Pulmonary artery endothelial cell (primary cell): Measurements from ENCODE around the gene P3H2. TPM values are rescaled to one million over a fixed set of nuclear protein-coding genes. Genes with fewer than 3 reads are reported as not detected.
"Not testable (repeated sequence)": the region's sequence is repeated elsewhere in the genome, so short reads cannot be mapped to it uniquely, and the experiment has no call there.

Experiments
- DNase-seq: peaks from one replicate; pipeline ENCODE4 v3.0.0-alpha.2; 2011; ENCODE audit warnings: low read depth, low spot score
- total RNA-seq: library from RNA; depleted of rRNA; stranded (reverse); fragments of >200 nt; gene quantifications from 2 replicates; pipeline ENCODE4 v1.2.3, GENCODE V29; 2014

P3H2 gene, protein sequence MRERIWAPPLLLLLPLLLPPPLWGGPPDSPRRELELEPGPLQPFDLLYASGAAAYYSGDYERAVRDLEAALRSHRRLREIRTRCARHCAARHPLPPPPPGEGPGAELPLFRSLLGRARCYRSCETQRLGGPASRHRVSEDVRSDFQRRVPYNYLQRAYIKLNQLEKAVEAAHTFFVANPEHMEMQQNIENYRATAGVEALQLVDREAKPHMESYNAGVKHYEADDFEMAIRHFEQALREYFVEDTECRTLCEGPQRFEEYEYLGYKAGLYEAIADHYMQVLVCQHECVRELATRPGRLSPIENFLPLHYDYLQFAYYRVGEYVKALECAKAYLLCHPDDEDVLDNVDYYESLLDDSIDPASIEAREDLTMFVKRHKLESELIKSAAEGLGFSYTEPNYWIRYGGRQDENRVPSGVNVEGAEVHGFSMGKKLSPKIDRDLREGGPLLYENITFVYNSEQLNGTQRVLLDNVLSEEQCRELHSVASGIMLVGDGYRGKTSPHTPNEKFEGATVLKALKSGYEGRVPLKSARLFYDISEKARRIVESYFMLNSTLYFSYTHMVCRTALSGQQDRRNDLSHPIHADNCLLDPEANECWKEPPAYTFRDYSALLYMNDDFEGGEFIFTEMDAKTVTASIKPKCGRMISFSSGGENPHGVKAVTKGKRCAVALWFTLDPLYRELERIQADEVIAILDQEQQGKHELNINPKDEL
- 0.88 and 1.3 TPM in 2 replicates for total RNA-seq

DNA sequence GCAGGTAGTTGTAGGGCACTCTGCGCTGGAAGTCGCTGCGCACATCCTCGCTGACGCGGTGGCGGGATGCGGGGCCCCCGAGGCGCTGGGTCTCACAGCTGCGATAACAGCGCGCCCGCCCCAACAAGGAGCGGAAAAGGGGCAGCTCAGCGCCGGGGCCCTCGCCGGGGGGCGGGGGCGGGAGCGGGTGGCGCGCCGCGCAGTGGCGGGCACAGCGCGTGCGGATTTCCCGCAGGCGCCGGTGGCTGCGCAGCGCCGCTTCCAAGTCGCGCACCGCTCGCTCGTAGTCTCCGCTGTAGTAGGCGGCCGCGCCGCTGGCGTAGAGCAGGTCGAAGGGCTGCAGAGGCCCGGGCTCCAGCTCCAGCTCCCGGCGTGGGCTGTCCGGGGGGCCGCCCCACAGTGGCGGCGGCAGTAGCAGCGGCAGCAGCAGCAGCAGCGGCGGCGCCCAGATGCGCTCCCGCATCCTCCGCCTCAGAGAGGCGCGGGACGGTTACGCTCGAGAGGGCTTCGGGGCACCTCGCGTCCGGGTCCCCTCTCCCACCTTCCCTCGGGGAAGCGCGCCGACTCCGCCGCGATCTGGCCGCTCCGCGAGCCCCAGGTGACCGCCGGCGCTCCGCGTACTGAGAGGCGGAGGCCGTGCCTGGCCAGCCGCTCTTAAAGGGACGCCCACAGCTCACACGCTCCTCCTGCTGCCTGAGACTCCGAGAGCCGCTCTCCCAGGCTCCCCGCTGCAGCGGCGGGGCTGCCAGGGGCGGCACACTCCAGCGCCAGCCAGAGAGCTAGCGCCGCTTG lies at the start of gene P3H2:
Gene P3H2 (minus strand): TSS at position 629 of the 792 bp plus-strand sequence. CDS start 166 bp downstream, at position 463.
- DNase-seq, result peak; percentile 79

DNA sequence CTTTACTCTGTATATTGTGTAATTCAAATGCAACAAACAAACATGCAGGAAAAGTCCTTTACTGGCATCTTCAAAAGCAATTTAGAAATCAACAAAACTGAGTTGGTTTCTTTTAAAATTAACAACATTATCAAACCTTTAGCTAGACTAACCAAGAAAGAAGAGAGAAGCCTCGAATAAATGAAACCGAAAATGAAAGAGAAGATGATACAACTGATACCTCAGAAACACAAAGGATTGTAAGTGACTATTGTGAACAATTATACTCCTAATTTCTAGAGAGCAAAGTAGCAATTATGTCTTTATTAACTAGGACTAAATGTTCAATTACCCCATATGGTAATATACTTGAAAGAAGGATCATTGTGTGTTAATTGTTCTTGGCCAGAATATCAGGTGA lies 49.2 kb upstream of the P3H2 start:
- DNase-seq, result no peak

DNA sequence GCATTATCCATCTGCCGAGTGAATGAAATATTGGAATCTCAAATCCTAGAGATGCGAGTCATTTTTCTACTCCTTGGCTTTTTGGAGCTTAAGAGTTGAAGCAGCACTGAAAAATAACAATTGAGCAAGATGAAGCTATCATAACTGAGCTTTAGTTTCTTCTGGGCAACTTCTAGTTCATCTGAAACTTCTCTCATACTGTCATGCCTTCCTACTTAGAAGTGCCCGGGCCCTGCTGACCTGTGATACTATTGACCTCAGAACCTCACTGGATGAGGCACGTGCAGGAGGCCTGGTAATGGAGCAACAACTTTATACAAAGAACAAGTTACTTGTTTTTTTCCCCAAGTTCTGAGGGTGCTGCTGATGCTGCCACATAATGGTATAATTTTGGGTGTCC lies 48.5 kb upstream of the P3H2 start:
- no peak for DNase-seq

DNA sequence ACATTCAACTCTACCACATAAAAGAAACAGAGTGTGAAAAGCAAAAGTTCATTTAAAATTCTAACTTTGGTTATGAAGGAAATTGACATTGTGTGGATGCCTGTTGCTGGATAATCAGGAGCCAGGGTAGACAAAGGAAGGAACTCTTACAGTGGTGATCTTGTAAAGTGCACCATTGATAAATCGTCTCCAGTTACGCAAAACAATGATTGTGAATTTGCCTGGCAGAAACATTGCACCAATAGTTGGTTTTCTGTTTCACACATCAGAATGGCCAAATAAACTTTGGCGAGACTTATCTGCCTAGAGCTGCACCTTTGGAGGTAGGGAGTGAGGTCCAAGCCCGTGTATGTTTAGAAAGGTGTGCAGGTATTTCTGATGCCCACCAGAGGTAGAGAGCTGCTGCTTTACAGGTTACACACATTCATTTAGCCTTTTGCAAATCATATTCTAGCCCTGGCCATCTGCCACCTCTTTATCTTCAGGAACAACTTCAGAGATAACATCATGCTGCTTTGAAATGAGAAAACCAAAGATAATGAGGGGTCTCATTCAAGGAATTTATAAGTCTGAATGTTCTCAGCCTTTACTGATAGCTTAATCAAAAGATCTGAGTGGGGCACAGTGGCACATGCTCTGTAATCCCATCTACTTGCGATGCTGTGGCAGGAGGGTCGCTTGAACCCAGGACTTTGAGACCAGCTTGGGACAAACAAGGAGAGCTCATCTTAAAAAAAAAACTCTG lies 47.4 kb upstream of the P3H2 start:
- DNase-seq, result no peak

DNA sequence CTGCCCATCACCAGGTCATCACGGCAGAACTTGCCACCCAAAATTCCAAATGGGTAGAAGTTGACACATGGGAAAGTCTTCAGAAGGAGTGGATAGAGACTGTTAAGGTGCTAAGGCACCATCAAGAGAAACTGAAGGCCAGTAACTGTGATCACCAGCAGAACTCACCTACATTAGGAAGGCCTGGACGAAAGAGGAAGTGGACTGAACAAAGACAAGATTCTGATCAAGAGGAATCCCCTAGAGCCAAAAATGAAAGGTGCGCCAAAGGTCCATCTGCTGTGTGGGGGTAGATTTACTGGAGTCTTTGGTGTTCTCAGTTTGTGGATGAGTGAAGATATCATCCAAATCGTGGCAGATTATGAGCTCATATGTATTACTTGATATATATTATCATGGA lies 46.3 kb upstream of the P3H2 start:
- no peak for DNase-seq

DNA sequence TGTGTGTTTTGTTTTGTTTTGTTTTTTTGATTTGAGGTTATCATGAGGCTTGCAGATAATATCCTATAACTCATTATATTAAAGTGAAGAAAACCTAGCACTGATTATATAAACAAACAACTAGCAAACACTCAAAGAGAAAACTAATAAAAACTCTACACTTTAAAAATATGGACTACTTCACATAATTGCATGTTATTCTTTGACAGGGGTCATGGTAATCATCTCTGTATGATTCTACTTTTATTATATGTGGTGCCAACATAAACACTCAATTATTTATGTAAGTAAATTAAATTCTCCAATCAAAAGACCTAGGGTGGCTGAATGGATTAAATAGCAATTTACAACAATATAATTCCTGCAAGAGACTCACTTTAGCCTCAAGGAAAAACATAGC lies 44.6 kb upstream of the P3H2 start:
- DNase-seq, result no peak

DNA sequence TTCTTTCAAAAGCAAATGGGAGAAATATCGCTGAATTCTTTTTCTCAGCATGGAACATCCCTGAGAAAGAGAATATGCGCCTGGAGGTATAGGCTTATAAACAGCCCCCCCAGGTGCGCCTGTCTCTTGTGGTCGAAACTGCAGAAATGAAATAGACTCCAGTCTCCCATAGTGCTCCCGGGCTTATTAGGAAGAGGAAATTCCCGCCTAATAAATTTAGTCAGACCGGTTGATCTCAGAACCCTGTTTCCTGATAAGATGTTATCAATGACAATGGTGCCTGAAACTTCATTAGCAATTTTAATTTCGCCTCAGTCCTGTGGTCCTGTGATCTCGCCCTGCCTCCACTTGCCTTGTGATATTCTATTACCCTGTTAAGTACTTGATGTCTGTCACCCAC lies 41.3 kb upstream of the P3H2 start:
- DNase-seq, result not testable (repeated sequence)

DNA sequence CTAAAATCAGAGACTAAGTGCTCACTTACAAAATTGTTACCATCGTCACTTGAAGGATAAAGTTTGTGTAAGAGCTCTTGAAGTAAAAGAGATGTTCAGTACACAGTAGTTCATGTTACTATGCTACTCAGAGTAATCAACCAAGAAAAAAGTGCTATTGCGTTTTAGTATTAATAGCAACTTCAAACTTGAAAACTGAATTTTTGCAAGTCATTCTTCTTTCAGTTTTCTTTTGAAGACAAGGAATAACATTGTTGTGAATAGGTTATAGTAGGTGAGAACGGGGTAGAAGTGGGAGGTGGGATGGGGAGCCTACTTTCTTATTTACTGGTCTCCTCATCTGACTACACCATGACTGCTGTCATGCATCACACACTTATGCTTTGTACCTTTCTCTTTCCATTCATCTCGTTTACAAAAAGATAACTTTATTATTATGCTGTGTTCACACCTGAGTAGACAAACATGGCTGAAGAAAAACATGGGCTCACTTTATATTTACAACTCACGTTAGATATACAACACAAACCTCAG lies 39.3 kb upstream of the P3H2 start:
- DNase-seq, result no peak

DNA sequence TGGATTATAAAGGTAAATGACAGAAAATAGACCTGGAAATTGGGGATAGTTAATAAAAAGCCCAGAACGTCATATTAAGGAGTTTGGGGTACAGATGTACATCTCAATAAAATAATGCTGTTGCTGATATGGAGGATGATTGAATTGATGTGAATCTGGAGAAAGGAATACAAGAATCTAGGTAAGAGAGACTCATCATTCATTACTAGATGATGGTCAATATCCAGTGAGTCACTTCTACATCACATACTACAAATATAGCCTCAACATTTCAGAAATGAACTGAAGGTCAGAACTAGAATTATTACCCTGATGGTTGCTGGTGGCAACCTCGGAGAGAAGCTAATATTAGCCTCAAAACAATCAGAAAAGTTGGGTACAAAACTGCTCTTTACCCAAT lies 37.6 kb upstream of the P3H2 start:
- DNase-seq, result no peak

DNA sequence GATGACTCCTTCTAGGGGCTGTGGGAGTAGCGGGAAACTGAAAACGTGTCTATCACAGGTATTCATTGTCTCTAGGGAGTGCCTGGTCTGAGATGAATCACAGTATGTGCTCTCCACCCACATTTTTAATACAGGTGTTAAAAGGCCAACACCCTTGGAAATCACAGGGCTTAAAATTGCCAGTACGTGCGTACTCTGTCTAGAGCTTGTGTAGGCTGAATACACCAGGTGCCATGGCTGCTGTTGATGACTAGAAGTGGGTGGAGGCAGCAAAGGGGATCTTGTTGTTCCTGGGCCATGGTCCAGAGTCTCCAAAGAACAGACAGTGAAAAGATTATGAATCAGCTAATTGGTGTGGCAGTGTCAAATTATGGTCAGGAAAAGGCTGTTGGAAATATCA lies 35.1 kb upstream of the P3H2 start:
- DNase-seq, result no peak

DNA sequence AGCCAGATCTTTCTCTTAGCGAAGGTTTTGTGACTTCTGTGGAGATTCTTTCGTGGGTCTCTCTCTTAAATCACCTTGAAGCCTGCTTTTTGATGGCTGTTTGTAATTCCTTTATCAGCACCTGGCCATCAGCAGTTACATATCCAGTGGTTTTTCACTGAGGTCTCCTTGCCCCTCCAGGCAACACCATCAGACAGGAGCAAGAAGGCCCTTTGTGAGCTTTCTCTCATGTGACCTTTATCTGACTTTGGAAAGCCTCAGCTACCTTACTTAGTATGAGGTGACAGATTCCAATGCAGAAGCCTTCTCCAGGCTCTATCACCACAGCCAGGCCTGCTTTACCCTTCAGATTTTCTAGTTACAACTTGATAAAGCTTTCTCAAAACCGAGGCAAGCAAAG lies 30.0 kb upstream of the P3H2 start:
- DNase-seq, result no peak

DNA sequence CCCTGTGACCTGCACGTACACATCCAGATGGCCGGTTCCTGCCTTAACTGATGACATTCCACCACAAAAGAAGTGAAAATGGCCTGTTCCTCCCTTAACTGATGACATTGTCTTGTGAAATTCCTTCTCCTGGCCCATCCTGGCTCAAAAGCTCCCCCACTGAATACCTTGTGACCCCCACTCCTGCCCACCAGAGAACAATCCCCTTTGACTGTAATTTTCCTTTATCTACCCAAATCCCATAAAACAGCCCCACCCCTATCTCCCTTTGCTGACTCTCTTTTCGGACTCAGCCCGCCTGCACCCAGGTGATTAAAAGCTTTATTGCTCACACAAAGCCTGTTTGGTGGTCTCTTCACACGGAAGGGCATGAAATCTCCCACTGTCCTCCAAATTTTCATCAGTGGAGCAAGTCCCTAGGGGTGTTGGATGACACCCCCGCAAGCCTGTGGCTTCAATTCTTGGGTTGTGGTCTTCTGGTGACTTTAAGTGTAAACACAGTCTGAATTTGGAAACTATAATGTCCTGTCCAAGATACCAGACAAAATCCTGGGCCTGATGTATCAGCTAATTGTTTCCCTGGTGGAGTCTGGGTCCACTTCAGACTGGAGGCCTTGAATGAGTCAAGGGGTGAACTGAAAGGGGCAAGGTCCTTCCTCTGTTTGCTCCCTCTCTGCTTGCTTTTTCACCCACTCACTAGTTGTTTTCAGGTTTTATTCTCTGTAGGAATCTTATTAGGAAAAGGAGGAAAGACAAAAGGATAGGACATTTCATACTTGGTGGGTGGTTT lies 29.3 kb upstream of the P3H2 start:
- not testable (repeated sequence) for DNase-seq

DNA sequence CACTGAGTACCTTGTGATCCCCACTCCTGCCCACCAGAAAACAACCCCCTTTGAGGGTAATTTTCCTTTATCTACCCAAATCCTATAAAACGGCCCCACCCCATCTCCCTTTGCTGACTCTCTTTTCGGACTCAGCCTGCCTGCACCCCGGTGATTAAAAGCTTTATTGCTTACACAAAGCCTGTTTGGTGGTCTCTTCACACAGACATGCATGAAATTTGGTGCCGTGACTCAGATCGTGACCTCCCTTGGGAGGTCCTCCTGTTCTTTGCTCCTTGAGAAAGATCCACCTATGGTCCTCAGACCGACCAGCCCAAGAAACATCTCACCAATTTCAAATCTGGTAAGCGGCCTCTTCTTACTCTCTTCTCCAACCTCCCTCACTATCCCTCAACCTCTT lies 24.1 kb upstream of the P3H2 start:
- DNase-seq, result not testable (repeated sequence)

DNA sequence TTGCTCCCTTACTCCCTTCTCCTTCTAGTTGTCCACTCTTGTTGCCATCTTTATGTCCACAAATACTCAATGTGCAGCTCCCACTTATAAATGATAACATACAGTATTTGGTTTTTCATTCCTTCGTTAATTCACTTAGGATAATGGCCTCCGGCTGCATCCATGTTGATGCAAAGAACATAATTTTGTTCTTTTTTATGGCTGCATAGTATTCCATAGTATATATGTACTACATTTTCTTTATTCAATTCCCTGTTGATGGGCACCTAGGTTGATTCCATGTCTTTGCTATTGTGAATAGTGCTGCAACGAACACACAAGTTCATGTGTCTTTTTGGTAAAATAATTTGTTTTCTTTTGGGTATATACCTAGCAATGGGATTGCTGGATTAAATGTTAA lies 21.3 kb upstream of the P3H2 start:
- no peak for DNase-seq

DNA sequence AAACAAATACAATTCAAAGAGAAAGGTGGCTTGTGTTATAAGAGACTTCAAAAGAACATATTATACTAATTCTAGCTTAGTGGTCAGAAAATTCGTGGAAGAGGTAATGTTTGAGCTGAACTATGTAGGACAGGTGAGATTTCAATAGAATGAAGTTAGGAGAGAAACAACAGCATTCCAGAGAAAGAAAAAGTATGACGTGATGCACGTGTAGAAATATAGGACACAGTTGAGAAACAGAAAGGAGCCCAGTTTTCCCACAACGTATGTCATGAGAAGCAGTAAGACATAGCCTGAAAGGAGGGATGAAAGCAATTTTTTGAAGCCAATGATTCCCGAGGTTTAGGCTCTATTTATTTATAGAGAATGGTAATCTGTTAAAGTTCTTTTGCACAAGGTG lies 18.7 kb upstream of the P3H2 start:
- DNase-seq, result no peak

DNA sequence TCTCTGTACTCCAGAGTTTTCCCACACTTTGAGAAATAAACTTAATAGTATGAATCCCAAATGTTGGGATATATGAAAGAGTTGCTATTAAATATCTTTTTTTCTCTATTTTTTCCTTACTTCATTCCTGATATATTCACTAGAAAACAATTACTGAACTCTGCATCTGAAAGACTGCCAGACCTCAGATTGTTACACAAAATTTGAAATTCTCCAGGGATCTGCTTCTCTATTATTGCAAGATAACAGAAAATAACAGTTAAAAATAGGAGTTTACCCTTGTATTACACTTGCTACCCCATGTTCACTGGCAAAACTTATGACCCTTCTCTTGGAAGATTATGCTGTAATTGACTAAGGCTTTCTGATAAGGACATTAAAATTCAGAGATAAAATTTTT lies 11.7 kb upstream of the P3H2 start:
- no peak for DNase-seq

DNA sequence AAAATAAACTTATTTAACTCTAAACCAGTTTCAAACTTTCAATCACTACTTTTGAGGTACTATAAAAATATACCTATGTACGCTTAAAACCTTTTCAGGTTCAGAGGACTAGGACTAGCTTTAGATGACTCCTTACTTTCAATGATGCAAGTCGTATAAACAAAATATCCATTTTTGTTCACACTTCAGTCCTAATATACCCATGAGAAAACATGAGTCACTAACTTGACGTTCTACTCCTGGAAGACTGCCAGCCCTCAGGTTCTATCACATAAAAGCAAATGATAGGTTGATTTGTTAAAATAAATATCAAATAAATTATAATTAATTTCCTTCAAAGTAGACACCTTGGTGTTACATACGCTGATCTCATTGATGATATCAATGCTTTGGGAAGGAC lies 10.6 kb upstream of the P3H2 start:
- peak; percentile 17 for DNase-seq

DNA sequence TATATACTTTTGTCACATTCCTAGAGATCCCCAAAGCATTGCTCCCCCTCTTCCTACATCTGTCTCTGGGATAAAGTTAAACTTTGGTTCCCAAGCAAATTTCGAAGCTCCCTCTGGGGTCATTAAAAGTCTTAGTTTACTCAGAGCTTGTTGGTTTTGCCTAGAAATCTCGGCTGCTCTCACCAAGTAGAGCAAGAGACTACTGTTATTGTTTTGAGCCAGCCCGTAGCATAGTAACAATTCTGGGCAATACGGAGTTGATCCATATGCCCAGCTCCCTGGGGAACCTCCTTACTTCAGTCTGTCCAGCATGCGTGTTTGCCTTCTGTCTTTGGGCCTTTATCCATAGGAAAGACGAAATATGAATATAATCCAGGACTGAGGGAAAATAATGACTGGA lies 10.0 kb upstream of the P3H2 start:
- no peak for DNase-seq

DNA sequence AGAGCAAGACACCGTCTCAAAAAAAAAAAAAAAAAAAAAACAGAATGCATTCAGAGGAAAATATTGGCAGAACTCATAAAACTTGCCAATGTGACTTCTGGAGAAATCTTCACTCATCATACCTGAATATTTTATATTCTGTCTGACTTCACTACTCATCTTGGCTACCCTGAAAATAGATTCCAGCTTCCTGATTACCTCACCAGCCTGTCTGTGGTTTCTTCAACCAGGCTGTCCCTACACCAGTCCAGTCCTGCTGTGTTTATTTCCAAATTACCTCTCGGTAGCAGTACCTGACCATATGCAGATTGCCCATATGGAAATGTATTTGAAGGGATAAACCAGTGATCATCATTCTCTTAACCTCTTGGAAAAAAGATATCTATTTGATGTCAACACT lies 9.3 kb upstream of the P3H2 start:
- no peak for DNase-seq

DNA sequence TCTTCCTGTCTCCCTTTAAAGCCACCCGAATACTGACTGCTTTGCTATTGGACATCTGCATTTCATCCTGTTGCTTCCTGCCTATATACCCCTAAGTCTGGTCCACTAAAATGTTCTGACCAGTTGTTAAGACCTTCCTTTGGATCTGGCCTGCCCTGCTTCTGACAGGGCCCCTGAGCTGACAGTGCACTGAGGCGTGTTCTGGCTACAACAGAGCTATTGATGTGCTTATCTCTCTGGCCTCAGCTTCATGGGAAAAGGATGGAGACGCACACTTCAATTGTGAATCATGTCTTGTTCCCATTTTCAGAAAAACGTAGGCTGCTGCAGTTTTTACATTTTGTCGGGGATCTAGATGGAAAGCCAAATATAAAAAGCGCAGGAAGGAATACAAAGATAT lies 7.1 kb upstream of the P3H2 start:
- no peak for DNase-seq
